ENCODE results near the gene TLE5. TPM values are rescaled to one million over a fixed set of nuclear protein-coding genes. Genes with fewer than 3 reads are reported as not detected.

Gene TLE5
- polyA plus RNA-seq, 2 of the 4 experiments (the other 2 are of a cell fraction), result 171 to 216 TPM

- POLR2A ChIA-PET, result no interaction called here
- no peak for TF ChIP-seq HES2 (IDR thresholded peaks at IDR 0.05)
- TF ChIP-seq NFE2L2 (conservative IDR thresholded peaks at IDR 0.05; ENCODE audit: low read length), result no peak
- no peak for TF ChIP-seq POLR2A (IDR thresholded peaks at IDR 0.05; ENCODE audit: low read length)
- no peak for TF ChIP-seq USF2 (IDR thresholded peaks at IDR 0.05)
- no peak for TF ChIP-seq RAD21 (conservative IDR thresholded peaks at IDR 0.05 in 1 of 2, IDR thresholded peaks at IDR 0.05 in 1 of 2)
- TF ChIP-seq EP300 (IDR thresholded peaks at IDR 0.05), result no peak
- TF ChIP-seq PHF8 (IDR thresholded peaks at IDR 0.05; ENCODE audit: borderline replicate concordance, low read depth), result no peak
- no peak for TF ChIP-seq ESRRA (IDR thresholded peaks at IDR 0.05; ENCODE audit: borderline replicate concordance, low read length)
- no peak for TF ChIP-seq FOXS1 (CRISPR knock-in tag; IDR thresholded peaks at IDR 0.05)
- TF ChIP-seq ZNF302 (CRISPR knock-in tag; IDR thresholded peaks at IDR 0.05), result no peak
- TF ChIP-seq EHF (CRISPR knock-in tag; IDR thresholded peaks at IDR 0.05), result no peak
- TF ChIP-seq HOXB13 (CRISPR knock-in tag; IDR thresholded peaks at IDR 0.05; ENCODE audit: low read depth), result no peak
- TF ChIP-seq TFCP2L1 (CRISPR knock-in tag; IDR thresholded peaks at IDR 0.05), result no peak
- no peak for TF ChIP-seq RCOR1 (IDR thresholded peaks at IDR 0.05; ENCODE audit: low read depth, low read length)
- TF ChIP-seq TP53 (CRISPR knock-in tag; IDR thresholded peaks at IDR 0.05), result no peak
- no peak for TF ChIP-seq CEBPB (IDR thresholded peaks at IDR 0.05)
- TF ChIP-seq MAFK (IDR thresholded peaks at IDR 0.05; ENCODE audit: partially characterized antibody), result no peak
- TF ChIP-seq ELK1 (IDR thresholded peaks at IDR 0.05; ENCODE audit: low read depth, low read length), result no peak
- TF ChIP-seq HMGXB4 (CRISPR knock-in tag; IDR thresholded peaks at IDR 0.05; ENCODE audit: borderline replicate concordance), result no peak
- no peak for TF ChIP-seq JUNB (IDR thresholded peaks at IDR 0.05)
Observed at GRCh38 chr19:3097442-3097871, 35.2 kb upstream of the TLE5 start.

GRCh38 chr19:3096902-3097326 is 34.6 kb upstream of the TLE5 start:
- H3K27ac ChIP-seq, result no peak overlapping the region
- no peaks in the 10 kb centered on the region for H3K9me3 ChIP-seq
- H3K4me2 ChIP-seq, result no peak overlapping the region; the same call in 2 of the 3 replicates
- ATAC-seq, result no peak
- no peak for FAIRE-seq
- no peak for DNase-seq (ENCODE audit: low read depth in 1 of 2, low spot score in 1 of 2)
- TF ChIP-seq CEBPB (IDR thresholded peaks at IDR 0.05), result no peak
- TF ChIP-seq EP300 (IDR thresholded peaks at IDR 0.05), result no peak
- no peak for TF ChIP-seq BHLHE40 (IDR thresholded peaks at IDR 0.05; ENCODE audit: low read depth, low read length)
- no peak for TF ChIP-seq JUN (IDR thresholded peaks at IDR 0.05)
- TF ChIP-seq ZC3H11A (IDR thresholded peaks at IDR 0.05), result no peak
- no peak for TF ChIP-seq SREBF2 (IDR thresholded peaks at IDR 0.05)
- no peak for TF ChIP-seq HOXB13 (CRISPR knock-in tag; IDR thresholded peaks at IDR 0.05; ENCODE audit: low read depth)
- no peak for TF ChIP-seq HMGXB4 (CRISPR knock-in tag; IDR thresholded peaks at IDR 0.05; ENCODE audit: borderline replicate concordance)
- no peak for TF ChIP-seq NPAS2 (CRISPR knock-in tag; IDR thresholded peaks at IDR 0.05; ENCODE audit: borderline replicate concordance)
- TF ChIP-seq RCOR1 (IDR thresholded peaks at IDR 0.05; ENCODE audit: low read depth, low read length), result no peak
- no peak for TF ChIP-seq HOXB5 (CRISPR knock-in tag; IDR thresholded peaks at IDR 0.05)
- TF ChIP-seq RARB (CRISPR knock-in tag; IDR thresholded peaks at IDR 0.05), result no peak
- TF ChIP-seq CHD4 (IDR thresholded peaks at IDR 0.05; ENCODE audit: borderline replicate concordance), result no peak
- no peak for TF ChIP-seq MAX (IDR thresholded peaks at IDR 0.05)
- TF ChIP-seq CBX8 (IDR thresholded peaks at IDR 0.05), result no peak
- no peak for TF ChIP-seq GATA3 (IDR thresholded peaks at IDR 0.05; ENCODE audit: borderline replicate concordance)
- TF ChIP-seq PBX3 (IDR thresholded peaks at IDR 0.05), result no peak
- no peak for TF ChIP-seq FOSB (CRISPR knock-in tag; IDR thresholded peaks at IDR 0.05)
- peaks cover 10% of the 10 kb centered on the region; the same call in 2 of the 3 replicates for H3K4me1 ChIP-seq
- no peak overlapping the region for H3K4me3 ChIP-seq
- 82% methylated on average over 2 of the region's 11 CpGs for WGBS (ENCODE audit: missing lambda C conversion rate)
- POLR2A ChIA-PET, result no interaction called here
- CTCF ChIA-PET, result interaction anchor here (0.7 to 3.0 kb wide), 8 partner anchors 8 to 154 kb away, joined by 3 to 15 read pairs (median 6); no protein-coding TSS in a partner anchor

More at GRCh38 chr19:3097442-3097871, 35.2 kb upstream of the TLE5 start:
- WGBS (ENCODE audit: missing lambda C conversion rate), result 93% methylated on average over 22 of the region's 24 CpGs
- Histone ChIP-seq H3K9me3 (no peaks in the 10 kb centered on the region), H3K4me3 (no peak overlapping the region), H3K4me1 (peaks cover 10% of the 10 kb centered on the region; the same call in 2 of the 3 replicates), H3K27ac (no peak overlapping the region), H3K4me2 (no peak overlapping the region)
- FAIRE-seq (no peak), ATAC-seq (no peak), DNase-seq (ENCODE audit: low read depth in 1 of 2, low spot score in 1 of 2) (no peak)
- CTCF ChIA-PET, result interaction anchor here (0.7 to 2.7 kb wide), 9 partner anchors 10 to 154 kb away, joined by 3 to 14 read pairs (median 6); no protein-coding TSS in a partner anchor
